Spinal cord (tissue), 10 donors: ENCODE measurements around the gene DLX4. TPM values are rescaled to one million over a fixed set of nuclear protein-coding genes. Genes with fewer than 3 reads are reported as not detected.
A peak's percentile ranks its signal among the peaks of the same experiment; 100 is the strongest.

Experiments
- DNase-seq, 6 donors: peaks; one replicate each; pipeline versions ENCODE4 v3.0.0 to v3.0.0-alpha.2; 2013 to 2015; ENCODE audit warnings: low spot score in 6 of 6, low read depth in 4 of 6
- H3K27ac ChIP-seq: one replicate; pipeline ENCODE4 v1.5.1; 2013; ENCODE audit warnings: low read depth, low read length, control low read depth
- H3K27me3 ChIP-seq: one replicate; pipeline ENCODE4 v1.6.1; 2013; ENCODE audit warnings: low read length; ENCODE audit not compliant: control insufficient read depth, insufficient read depth
- H3K36me3 ChIP-seq: one replicate; pipeline ENCODE4 v1.6.1; 2013; ENCODE audit warnings: low read length; ENCODE audit not compliant: control insufficient read depth, insufficient read depth
- H3K4me1 ChIP-seq: one replicate; pipeline ENCODE4 v1.6.1; 2013; ENCODE audit warnings: low read length; ENCODE audit not compliant: control insufficient read depth, insufficient read depth
- H3K4me3 ChIP-seq: one replicate; pipeline ENCODE4 v1.5.1; 2013; ENCODE audit warnings: low read depth, low read length, control low read depth
- H3K9me3 ChIP-seq: one replicate; pipeline ENCODE4 v1.6.1; 2013; ENCODE audit warnings: low read length; ENCODE audit not compliant: control insufficient read depth, insufficient read depth
- WGBS: methylation state at CpG from one replicate; pipeline ENCODE4 v1.1.5; 2013; ENCODE audit warnings: missing lambda C conversion rate; ENCODE audit not compliant: insufficient coverage; 5-methylcytosine and 5-hydroxymethylcytosine counted together
- polyA plus RNA-seq, 2 donors: library from polyadenylated mRNA; unstranded; fragments of 120-200 nt; gene quantifications; one replicate each; pipeline ENCODE4 v1.2.1, GENCODE V29; 2013; ENCODE audit not compliant: insufficient read length in 2 of 2
- total RNA-seq, 2 donors: library from RNA; depleted of rRNA in 1 of 2; stranded (reverse); fragments of 120-200 nt in 1 of 2; fragments of >200 nt in 1 of 2; gene quantifications; one replicate each; pipeline versions ENCODE4 v1.2.3 to v1.2.4, GENCODE V29; 2013 to 2014
- donor health status: healthy.

Gene DLX4
- total and polyA plus RNA-seq, 4 donors = 0.42 TPM; not detected in 3

- H3K27me3 ChIP-seq = peaks cover 31% of the 10 kb centered on the region
Observed at GRCh38 chr17:49944273-49944870, 24.6 kb upstream of the DLX4 start.

GRCh38 chr17:49946208-49946607 lies 22.8 kb upstream of the DLX4 start:
- DNase-seq = no peak
- H3K27me3 ChIP-seq = peaks cover 26% of the 10 kb centered on the region
- 71% methylated on average over 7 of the region's 8 CpGs for WGBS

More at GRCh38 chr17:49944273-49944870, 24.6 kb upstream of the DLX4 start:
- Histone ChIP-seq H3K9me3 (no peaks in the 10 kb centered on the region), H3K27ac (no peak overlapping the region), H3K4me3 (no peak overlapping the region), H3K36me3 (no peaks in the 10 kb centered on the region), H3K4me1 (peaks cover 6% of the 10 kb centered on the region)
- no peak for DNase-seq
- WGBS = 23% methylated on average over 26 of the region's 26 CpGs

GRCh38 chr17:49946964-49947584 lies 21.9 kb upstream of the DLX4 start:
- Histone ChIP-seq H3K27me3 (peaks cover 29% of the 10 kb centered on the region), H3K4me1 (peaks cover 15% of the 10 kb centered on the region), H3K4me3 (no peak overlapping the region), H3K9me3 (no peaks in the 10 kb centered on the region), H3K36me3 (no peaks in the 10 kb centered on the region), H3K27ac (no peak overlapping the region)
- WGBS = 72% methylated on average over 9 of the region's 11 CpGs
- no peak for DNase-seq

More at GRCh38 chr17:49946208-49946607, 22.8 kb upstream of the DLX4 start:
- no peaks in the 10 kb centered on the region for H3K36me3 ChIP-seq
- H3K9me3 ChIP-seq = no peaks in the 10 kb centered on the region
- no peak overlapping the region for H3K4me3 ChIP-seq
- peaks cover 7% of the 10 kb centered on the region for H3K4me1 ChIP-seq
- H3K27ac ChIP-seq = no peak overlapping the region

GRCh38 chr17:49949634-49950033 lies 19.4 kb upstream of the DLX4 start:
- peaks cover 27% of the 10 kb centered on the region for H3K27me3 ChIP-seq
- WGBS = 74% methylated on average over 2 of the region's 2 CpGs

GRCh38 chr17:49951362-49952082 lies 17.5 kb upstream of the DLX4 start:
- H3K4me1 ChIP-seq = peaks cover 10% of the 10 kb centered on the region
- H3K27me3 ChIP-seq = peaks cover 22% of the 10 kb centered on the region
- H3K27ac ChIP-seq = no peak overlapping the region
- H3K36me3 ChIP-seq = no peaks in the 10 kb centered on the region
- H3K4me3 ChIP-seq = no peak overlapping the region
- DNase-seq = peak in 1 of 6 donors; percentile 49
- no peaks in the 10 kb centered on the region for H3K9me3 ChIP-seq
- WGBS = 45% methylated on average over 13 of the region's 14 CpGs

More at GRCh38 chr17:49949634-49950033, 19.4 kb upstream of the DLX4 start:
- no peaks in the 10 kb centered on the region for H3K36me3 ChIP-seq
- H3K4me3 ChIP-seq = no peak overlapping the region
- H3K27ac ChIP-seq = no peak overlapping the region
- peaks cover 11% of the 10 kb centered on the region for H3K4me1 ChIP-seq
- no peak for DNase-seq
- no peaks in the 10 kb centered on the region for H3K9me3 ChIP-seq

- peak in 3 of 6 donors; percentile 42 to 76 (median 68) for DNase-seq
- peaks cover 25% of the 10 kb centered on the region for H3K27me3 ChIP-seq
- peaks cover 10% of the 10 kb centered on the region for H3K4me1 ChIP-seq
- H3K4me3 ChIP-seq = no peak overlapping the region
- 45% methylated on average over 5 of the region's 7 CpGs for WGBS
- no peaks in the 10 kb centered on the region for H3K9me3 ChIP-seq
- H3K27ac ChIP-seq = no peak overlapping the region
- no peaks in the 10 kb centered on the region for H3K36me3 ChIP-seq
Observed at GRCh38 chr17:49952209-49952911, 16.6 kb upstream of the DLX4 start.

GRCh38 chr17:49952912-49953497 lies 16.0 kb upstream of the DLX4 start:
- Histone ChIP-seq H3K36me3 (no peaks in the 10 kb centered on the region), H3K4me1 (peaks cover 10% of the 10 kb centered on the region), H3K27me3 (peaks cover 25% of the 10 kb centered on the region), H3K4me3 (no peak overlapping the region), H3K27ac (no peak overlapping the region), H3K9me3 (no peaks in the 10 kb centered on the region)
- 77% methylated on average over 4 of the region's 8 CpGs for WGBS
- peak in 1 of 6 donors; percentile 25 for DNase-seq

- no peak overlapping the region for H3K4me3 ChIP-seq
- H3K4me1 ChIP-seq = peaks cover 10% of the 10 kb centered on the region
- WGBS = 67% methylated on average over 1 of the region's 1 CpG
- H3K36me3 ChIP-seq = no peaks in the 10 kb centered on the region
- no peaks in the 10 kb centered on the region for H3K9me3 ChIP-seq
- H3K27me3 ChIP-seq = peaks cover 31% of the 10 kb centered on the region
- DNase-seq = no peak
- no peak overlapping the region for H3K27ac ChIP-seq
Observed at GRCh38 chr17:49955157-49955556, 13.8 kb upstream of the DLX4 start.

- Histone ChIP-seq H3K27me3 (peaks cover 27% of the 10 kb centered on the region), H3K27ac (no peak overlapping the region), H3K36me3 (no peaks in the 10 kb centered on the region), H3K4me1 (peaks cover 4% of the 10 kb centered on the region), H3K4me3 (no peak overlapping the region), H3K9me3 (no peaks in the 10 kb centered on the region)
- no peak for DNase-seq
- 70% methylated on average over 4 of the region's 4 CpGs for WGBS
Observed at GRCh38 chr17:49956780-49957179, 12.2 kb upstream of the DLX4 start.
